Astrocyte of the spinal cord (primary cell): ENCODE data around the gene RBM43.

Experiments
- DNase-seq: peaks from one replicate; pipeline ENCODE4 v3.0.0; 2011; ENCODE audit warnings: low read depth, low spot score
- H3K4me3 ChIP-seq: 2 replicates; pipeline ENCODE4 v1.5.1; 2011; ENCODE audit warnings: low read depth, mild to moderate bottlenecking, low read length, moderate library complexity
- in situ Hi-C: cut with HindIII; loops from 2 replicates; pipeline ENCODE4 v1.10.0; 2017; ENCODE audit warnings: low sequenced_read_pairs
- TF ChIP-seq, protein P1 (sequence below): IDR thresholded peaks from 2 replicates; pipeline ENCODE4 v1.5.1; 2012; ENCODE audit warnings: low read depth, mild to moderate bottlenecking, low read length, inconsistent platforms

Gene RBM43

DNA sequence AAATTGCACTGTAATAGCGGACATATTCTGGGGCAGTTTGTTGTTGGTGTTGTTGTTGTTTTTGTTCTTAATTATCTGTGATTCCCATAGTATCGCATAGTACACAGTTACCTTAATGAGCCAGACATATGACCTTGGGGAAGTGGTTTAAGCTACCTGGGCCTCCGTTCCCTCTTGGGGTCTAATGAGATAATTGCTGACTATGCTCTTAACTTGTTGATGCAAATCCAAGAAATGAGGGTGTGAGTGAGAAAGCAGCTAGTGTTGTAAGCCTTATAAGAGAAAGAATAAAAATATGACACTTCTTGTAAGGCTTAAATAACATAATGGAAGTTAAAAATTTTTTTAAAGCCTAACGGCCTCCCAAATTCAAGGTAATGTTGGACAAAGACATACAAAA lies 20.7 kb upstream of the RBM43 start:
- in situ Hi-C loops: no loop called here
- H3K4me3 ChIP-seq: no peak overlapping the region
- TF ChIP-seq, protein P1, sequence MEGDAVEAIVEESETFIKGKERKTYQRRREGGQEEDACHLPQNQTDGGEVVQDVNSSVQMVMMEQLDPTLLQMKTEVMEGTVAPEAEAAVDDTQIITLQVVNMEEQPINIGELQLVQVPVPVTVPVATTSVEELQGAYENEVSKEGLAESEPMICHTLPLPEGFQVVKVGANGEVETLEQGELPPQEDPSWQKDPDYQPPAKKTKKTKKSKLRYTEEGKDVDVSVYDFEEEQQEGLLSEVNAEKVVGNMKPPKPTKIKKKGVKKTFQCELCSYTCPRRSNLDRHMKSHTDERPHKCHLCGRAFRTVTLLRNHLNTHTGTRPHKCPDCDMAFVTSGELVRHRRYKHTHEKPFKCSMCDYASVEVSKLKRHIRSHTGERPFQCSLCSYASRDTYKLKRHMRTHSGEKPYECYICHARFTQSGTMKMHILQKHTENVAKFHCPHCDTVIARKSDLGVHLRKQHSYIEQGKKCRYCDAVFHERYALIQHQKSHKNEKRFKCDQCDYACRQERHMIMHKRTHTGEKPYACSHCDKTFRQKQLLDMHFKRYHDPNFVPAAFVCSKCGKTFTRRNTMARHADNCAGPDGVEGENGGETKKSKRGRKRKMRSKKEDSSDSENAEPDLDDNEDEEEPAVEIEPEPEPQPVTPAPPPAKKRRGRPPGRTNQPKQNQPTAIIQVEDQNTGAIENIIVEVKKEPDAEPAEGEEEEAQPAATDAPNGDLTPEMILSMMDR: no peak
- no peak for DNase-seq

DNA sequence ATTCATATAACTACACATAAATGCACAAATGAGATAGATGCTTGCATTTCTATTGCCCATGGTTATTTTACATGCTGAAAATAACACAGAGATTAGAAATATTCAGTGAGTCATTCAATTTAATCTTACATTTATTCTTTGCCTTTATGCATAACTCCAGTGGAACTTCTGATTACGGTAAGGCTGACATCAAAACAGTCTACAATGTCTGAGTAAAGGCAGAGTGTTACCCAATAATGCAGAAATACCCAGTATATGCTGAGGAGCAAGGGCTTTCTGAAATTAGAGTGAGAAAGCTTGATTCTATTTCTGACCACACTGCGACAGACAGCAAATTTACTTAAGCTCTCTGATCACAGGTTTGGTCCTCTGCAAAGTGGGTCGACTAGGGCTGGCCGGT lies 18.6 kb upstream of the RBM43 start:
- DNase-seq: no peak

DNA sequence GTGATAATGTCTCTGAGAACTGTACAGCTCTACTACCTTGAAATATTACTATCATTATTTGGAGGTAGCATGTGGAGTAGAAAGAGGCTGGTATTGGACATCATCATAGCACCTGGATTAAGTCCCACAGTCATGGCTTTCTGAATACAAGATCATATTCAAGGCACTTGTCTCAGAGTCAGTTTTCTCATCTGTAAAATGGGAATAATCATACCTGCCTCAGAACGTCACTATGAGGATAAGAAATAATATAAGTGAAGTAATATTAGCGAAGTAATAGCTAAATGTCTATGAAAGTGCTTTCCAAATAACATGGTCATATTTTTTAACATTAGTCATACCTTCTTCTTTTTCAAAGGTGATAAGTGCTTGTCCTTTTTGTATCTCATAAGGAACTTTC lies 16.8 kb upstream of the RBM43 start:
- no peak overlapping the region for H3K4me3 ChIP-seq
- TF ChIP-seq, protein P1: no peak
- no peak for DNase-seq
- in situ Hi-C loops: no loop called here

More for the DNA sequence above, 18.6 kb upstream of the RBM43 start:
- no peak overlapping the region for H3K4me3 ChIP-seq
- in situ Hi-C loops: no loop called here
- TF ChIP-seq, protein P1: no peak

DNA sequence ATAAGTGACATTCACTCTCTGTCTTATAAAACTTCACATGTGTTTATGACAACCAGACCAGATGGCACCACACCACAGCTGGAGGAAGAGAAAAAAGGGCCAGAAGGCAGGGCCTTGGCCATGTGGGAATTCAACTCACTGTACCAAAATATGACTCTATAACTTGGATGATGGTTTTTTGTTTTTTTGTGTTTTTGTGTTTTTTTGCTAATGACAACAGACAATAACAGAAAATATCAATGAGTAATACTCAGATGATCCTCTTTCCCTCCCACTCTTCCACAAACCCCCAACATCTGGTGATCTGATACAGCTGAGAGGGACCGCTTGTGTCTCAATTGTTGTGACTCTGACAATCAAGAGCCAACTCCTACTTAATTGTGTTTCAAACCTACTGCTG lies 15.4 kb upstream of the RBM43 start:
- in situ Hi-C loops: no loop called here
- no peak for DNase-seq
- H3K4me3 ChIP-seq: no peak overlapping the region
- TF ChIP-seq, protein P1: no peak

DNA sequence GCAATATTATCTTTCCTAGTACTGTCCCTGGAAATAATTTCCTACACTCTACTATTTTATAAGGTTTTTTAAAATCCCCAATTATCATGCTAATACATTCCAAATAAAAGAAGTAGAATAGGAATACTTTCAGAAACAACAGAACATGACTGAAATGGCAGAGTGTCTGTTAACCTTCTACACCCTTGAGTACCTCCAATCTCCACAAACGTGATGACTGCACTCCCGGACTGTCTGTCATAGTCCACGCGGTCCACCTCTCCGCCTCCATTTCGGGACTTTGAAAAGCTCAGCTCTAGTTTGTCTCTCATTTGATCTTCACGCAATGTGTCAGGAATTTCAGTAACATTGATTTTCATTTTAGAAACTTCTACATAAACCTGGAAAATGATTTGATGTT lies 13.6 kb upstream of the RBM43 start:
- TF ChIP-seq, protein P1: no peak
- no peak for DNase-seq
- in situ Hi-C loops: no loop called here
- no peak overlapping the region for H3K4me3 ChIP-seq

DNA sequence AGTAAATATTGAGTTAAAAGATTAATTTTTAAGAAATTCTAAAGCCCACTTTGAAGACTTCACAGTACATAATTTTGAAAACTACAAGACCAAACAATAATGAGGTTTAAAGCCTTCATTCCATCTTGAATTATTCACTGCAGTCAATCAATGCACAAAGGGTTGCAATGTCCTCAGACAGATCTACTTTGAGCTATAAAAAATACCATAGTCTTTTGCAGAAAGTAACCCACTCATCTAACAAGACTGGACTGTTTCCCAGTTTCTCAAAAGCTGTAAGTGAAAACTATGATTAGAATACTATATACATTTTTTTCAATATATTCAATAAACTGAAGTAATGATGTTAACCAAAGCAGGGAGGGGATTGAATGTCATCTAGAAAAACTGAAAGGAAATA lies 10.2 kb upstream of the RBM43 start:
- no peak overlapping the region for H3K4me3 ChIP-seq
- DNase-seq: no peak
- TF ChIP-seq, protein P1: no peak
- in situ Hi-C loops: no loop called here
